ENCODE results near the gene ZBTB7C.

DNA sequence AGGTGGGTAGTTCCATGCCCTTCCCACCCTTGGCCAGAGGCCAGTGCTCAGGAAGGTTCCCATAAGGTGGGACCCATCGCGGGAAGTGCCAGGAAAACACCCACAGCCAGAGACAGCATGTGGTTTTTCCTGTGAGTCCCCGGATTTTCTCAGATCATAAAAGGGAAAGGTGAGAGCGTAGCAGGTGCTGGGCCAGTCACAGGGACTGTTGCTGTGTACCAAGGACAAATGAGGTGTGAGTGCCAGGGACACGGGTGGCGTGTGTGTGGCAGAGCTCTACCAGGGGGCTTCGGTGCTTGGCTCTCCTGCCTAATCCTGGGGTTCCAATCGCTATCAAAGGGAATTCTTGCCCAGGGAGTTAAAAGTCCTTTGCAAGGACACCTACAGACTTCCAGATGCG lies 319.2 kb downstream of the ZBTB7C start:
- TF ChIP-seq ELF4 (IDR thresholded peaks at IDR 0.05) (no peak), HDGF (IDR thresholded peaks at IDR 0.05; ENCODE audit: borderline replicate concordance) (no peak), BHLHE40 (IDR thresholded peaks at IDR 0.05; ENCODE audit: borderline replicate concordance) (no peak), ZNF384 (IDR thresholded peaks at IDR 0.05) (no peak), FOXM1 (IDR thresholded peaks at IDR 0.05; ENCODE audit: borderline replicate concordance) (no peak), SUZ12 (IDR thresholded peaks at IDR 0.05) (no peak), CTBP1 (IDR thresholded peaks at IDR 0.05; ENCODE audit: borderline replicate concordance) (no peak), TARDBP (IDR thresholded peaks at IDR 0.05) (no peak), NFRKB (IDR thresholded peaks at IDR 0.05) (no peak), FOXK2 (IDR thresholded peaks at IDR 0.05) (no peak), FOXA1 (IDR thresholded peaks at IDR 0.05) (no peak)
